SK-N-MC (cell line): ENCODE measurements around the gene ZNF830.

Source experiments
- EZH2 ChIP-seq: fragments of 200-600 bp; sonication (generic); IDR thresholded peaks from one replicate; pipeline ENCODE4 v1.6.1; 2017; ENCODE audit warnings: antibody characterized with exemption
- FOXP2 ChIP-seq: optimal IDR thresholded peaks from 2 replicates; pipeline ENCODE3; 2011; ENCODE audit warnings: mild to moderate bottlenecking, moderate library complexity; ENCODE audit not compliant: insufficient read depth; ENCODE audit errors: extremely low read length, control extremely low read depth
- POLR2AphosphoS5 ChIP-seq: IDR thresholded peaks from 2 replicates; pipeline ENCODE4 v1.6.1; 2012; ENCODE audit warnings: mild to moderate bottlenecking, low read depth, low read length, borderline replicate concordance

DNA sequence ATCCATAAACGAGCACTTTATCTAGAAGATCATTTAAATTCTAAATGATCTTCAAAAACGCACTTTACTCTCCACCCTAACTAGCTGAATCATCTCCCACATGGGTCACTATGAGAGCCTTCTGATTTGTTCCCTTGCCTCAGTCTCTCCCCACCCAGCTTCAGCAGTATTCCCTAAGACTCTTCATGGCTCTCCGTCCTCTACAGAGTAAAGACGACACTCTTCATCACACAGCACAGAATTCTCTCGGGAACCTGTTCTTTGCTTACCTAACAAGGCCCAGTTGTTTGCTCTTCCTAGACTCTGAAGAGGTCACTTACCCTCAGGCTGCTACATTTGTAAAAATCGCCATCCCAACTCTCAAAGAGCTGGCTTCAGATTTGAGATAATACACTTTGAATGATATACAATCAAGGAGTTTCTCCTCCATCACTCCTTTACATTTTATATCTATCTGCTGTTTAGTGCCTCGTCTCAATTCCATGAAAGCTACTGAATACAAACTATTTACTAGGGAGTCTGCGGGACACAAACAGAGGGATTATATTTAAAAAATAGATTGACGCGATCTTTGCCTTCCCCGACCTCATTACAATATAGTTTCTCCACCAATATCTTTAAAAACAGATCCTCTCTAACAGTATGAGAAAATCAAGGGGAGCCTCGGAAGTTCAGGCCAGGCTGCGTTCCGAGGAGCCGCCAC is 18.5 kb downstream of the ZNF830 start:
- no peak for TF ChIP-seq EZH2
- no peak for TF ChIP-seq POLR2AphosphoS5
- no peak for TF ChIP-seq FOXP2
